ENCODE measurements around the gene DOK7.

Gene DOK7

DNA sequence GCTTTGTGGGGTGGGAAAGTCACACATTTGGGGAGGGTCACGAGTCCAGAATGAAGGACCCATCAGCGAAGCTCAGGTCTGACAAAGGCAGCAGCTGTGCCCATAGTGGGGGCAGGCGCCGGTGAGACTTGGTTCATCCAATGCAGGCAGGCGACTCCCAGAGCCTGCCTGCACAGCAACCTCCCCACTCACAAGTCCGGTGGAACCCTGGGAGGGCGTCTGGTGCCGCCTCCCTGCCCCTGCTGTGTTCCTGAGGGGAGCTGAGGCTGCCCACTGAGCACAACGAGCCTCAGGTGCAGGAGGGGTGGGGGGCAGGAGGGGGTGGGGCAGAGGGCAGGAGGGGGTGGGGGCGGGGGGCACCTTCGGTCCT lies 55.4 kb downstream of the DOK7 start:
- DNase-seq (ENCODE audit: low spot score) (no peak), FAIRE-seq (no peak)

DNA sequence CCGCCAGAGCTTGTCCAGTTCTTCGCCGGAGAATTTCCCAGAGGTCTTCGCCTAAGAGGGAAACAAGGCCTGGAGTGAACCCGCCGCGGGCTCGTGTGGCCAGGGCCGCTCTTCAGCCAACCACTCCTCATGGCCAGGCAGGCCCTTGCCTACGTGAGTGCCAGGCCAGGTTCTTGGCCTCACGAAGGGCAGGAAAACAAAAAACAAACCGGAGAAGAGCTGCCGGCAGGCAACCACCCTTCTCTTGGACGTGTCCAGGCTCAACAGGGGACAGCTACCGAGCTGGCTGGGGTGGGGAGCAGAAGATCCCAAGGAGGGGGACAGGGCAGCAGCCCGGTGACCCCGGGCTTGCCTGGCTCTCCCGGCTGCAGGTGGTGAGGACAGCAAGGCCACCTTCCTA lies 55.8 kb downstream of the DOK7 start:
- no peak for FAIRE-seq
- DNase-seq (ENCODE audit: low spot score): no peak

DNA sequence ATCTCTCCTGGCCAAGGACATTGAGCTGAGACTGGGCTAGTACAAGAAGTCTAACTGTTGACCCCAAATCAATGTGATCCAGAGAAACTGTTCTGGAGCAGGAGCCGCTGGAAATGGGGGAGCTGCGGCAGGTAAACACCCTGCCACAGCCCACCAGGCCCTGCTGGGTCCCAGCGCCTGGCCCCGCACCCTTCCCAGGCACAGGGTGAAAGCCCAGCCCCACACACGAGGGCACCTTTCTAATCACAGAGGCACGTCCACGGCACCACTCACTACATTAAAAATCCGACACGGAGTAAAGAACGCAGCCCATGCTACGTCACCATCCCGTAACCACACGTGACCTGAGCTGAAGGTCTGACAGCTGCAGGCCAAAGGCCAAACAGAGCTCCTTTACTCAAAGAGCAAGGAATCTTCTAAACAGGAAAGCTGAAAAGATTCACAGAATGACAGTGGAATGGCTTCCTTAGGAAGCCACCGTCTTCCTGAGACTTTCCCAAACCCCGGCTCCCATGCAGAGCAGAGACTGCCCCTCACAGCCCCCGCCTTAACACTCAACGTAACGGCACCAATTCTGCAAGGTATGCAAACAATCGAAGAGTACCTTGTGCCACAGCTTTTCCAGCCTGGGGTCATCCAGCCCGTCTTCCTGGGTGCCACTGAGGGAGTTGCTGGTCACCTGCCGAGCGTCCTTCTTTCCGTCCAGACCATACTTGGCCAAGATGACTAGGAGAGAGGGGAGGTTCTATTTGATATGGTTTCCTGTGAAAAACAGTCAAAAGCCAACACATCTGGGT lies 56.6 kb downstream of the DOK7 start:
- FAIRE-seq (no peak), DNase-seq (ENCODE audit: low spot score) (no peak)

DNA sequence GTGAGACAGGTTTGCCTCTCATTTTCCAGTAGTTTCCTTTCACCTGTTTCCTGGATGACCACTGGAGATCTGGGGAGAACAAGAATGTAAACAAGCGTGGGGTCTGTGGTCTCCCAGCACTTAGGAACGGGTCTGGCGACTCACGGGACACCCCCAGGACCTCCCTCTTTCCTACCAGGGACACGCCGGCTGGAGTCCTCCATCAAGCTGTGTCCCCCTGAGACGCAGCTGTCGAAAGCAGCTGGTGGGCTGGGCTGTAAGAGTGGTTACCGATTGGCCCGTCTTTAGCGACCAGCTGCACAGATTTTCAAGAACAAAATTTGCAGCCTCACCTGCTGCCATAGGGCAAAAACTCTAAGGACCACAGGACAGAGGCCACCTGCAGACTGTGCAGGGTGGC lies 57.2 kb downstream of the DOK7 start:
- FAIRE-seq (no peak), DNase-seq (ENCODE audit: low spot score) (no peak)

DNA sequence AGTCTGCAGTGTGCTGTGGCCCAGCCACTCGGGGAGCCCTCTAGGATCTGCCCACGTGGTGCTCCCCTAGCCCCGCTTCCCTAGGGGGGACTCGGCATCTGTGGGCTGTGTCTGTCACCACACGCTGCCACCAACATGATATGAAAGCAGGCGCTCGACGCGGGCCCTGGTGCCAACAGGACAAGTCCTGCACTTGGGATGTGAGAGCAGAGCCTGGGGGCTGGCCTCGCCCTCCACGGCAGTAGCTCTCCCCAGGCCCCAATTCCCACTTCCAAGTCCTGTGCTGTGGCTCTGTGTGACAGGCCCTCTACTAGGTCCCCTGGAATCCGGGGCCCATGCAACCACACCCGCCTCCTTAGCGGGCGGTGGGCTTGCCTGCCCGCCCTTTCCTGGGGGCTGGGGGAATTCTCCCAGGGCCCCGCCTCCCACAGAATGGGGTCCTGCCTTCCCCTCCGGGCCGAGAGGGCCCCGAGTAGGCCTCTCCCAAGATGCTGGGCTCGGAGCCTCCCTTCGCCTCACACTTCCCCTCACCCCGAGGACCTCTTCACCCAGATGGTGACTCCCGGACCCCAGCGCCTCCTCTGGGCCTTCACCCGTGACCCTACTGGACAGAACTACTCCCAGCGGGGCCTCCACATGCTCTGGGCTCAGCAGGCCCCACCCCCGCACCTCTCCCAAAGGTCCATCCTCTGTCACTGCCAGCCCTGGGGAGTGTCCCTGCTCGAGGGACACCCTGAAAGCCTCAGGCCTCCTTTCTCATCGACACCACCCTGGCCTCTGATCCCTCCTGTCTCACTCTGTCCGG lies 57.9 kb downstream of the DOK7 start:
- FAIRE-seq: no peak
- no peak for DNase-seq (ENCODE audit: low spot score)

DNA sequence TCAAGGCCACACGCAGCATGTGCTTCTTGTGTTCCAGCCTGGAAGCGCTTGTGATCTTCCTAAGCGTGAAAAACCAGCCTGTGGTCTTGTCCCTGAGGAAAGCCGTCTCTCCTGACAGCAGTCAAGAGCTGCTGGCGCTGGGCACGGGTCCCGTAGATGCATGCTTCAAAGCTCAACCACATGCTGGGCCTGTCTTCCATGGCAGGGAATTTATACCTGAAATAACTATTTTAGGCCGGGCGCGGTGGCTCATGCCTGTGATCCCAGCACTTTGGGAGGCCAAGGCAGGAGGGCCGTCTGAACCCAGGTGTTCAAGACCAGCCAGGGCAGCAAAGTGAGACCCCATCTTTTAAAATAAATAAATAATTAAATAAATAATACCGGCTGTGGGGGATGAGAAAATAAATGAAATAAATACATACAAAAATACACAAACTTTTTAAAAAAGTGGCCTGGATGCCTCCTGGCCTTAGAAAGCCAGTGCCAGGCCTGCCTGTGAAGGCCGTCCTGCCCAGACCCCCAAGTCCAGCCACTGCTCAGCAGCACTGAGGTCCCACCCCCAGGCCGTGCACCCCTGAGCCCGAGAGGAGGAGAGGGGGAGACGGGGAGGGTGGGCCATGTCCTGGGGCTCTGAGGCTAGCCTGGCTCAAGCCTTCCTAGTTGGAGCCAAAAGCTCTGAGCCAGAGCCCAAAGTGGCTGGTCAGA lies 58.7 kb downstream of the DOK7 start:
- DNase-seq (ENCODE audit: low spot score): no peak
- no peak for FAIRE-seq

DNA sequence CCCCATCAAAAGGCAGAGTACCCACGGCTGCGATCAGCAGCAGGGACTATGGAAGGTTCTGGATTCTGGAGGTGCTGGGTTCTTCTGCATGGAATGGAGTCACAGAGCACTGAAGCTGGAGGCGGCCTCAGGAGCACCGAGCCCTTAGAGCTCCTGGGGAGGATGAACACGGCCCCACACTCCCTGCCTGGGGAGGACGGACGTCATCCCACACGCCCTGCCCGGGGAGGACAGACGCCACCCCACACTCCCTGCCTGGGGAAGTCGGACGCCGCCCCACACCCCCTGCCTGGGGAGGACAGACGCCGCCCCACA lies 59.2 kb downstream of the DOK7 start:
- FAIRE-seq: no peak
- DNase-seq (ENCODE audit: low spot score): no peak

DNA sequence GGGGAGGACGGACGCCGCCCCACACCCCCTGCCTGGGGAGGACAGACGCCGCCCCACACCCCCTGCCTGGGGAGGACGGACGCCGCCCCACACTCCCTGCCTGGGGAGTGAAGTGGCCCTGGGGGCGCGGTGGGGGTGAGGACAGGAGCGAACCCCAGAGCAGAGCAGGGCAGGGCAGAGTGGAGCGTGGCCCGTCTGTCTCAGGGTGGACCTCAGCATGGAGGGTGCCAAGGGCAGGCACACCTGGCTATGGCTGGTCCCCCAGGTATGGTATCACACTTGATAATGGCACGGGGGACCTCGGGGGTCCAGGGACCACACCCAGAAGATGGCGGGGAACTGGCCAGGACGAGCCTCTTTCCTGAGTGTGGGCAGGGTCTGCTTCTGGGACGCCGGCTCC lies 59.5 kb downstream of the DOK7 start:
- DNase-seq (ENCODE audit: low spot score) (no peak), FAIRE-seq (no peak)

DNA sequence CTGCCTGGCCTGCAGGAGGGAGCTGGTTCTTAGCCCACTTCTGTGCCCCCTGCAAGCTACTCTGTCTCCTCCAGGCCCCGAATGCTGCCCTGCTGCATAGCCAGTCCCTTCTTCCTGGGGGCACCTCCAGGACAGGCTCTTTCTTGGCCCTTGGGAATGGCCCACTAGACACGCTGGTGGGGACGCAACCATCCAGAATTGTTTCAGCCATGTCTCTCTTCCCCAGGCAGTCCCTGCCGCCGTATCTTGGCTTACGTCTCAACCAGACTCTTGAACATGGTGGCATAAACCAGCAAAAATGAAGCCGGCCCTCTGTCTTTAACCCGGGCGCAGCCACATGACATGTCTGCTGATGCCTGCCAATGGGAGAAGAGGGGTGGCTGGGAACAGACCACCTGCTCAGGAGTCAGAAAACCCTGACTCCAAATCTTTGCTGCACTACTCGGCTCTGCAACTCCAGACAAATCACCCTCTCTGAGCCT lies 60.1 kb downstream of the DOK7 start:
- FAIRE-seq (no peak), DNase-seq (ENCODE audit: low spot score) (no peak)

DNA sequence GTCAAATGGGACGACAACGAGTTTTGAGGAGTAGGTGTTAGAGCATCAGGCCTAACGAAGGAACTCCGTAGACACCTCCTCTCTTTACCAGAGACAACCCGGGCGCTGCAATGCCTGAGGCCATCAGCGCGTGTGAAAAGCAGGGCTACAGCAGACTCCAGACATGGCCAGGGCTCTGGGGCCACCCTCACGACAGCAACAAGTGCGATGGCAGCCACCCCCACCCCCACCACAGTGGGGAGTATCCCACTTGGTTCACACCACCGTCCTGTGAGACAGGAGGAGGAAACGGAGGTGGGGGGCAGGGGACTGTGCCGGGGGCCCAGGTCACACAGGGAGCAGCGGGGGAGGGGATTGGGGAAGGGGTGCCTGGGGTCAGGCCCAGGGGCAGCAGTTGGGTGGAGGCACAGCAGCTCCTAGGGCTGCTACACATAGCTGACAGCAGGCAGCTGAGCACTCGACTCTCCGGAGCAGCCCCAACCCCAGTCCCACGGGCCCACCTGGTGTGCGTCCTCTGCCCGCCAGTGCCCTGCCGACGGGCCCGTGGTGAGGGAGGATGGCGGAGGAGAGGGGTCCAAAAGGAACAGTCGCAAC lies 60.6 kb downstream of the DOK7 start:
- DNase-seq (ENCODE audit: low spot score) (no peak), FAIRE-seq (no peak)

DNA sequence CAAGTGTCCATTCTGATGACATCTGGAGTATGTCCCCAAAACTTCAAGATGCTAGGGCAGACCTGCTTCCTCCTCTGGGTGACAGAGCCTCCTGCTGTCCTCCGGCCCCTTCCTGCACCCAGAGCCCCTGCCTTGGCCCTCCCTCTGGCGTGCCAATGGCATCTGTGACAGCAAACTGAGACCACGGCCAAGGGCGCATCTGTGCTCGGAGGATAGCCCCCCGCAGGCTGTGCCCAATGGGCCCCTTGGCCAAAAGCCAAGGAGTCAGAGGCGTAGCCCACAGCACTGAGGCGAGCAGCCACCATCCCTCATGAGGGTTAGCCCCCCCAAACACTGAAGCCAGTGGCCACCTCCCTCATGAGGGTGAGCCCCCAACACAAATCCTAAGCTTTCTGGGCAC lies 61.2 kb downstream of the DOK7 start:
- no peak for FAIRE-seq
- DNase-seq (ENCODE audit: low spot score): no peak

DNA sequence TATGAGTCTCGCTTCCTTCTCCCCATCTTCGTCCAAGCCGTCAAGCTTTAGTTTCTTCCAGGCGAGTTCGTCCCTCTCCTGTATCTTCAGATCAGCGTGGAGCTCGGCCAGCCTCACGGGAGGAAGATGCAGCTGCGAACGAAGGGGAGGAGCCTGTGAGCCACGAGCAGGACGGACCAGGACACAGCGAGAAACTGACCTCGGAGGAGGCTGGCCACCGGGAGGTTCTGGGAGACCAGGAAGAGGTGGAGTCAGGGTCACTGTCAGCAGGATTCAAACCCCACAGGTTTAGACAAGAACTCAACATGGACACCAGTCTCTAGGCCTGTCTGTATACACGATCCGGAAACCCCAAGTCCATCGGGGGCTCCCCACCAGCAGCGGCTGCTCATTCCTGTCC lies 61.8 kb downstream of the DOK7 start:
- FAIRE-seq (no peak), DNase-seq (ENCODE audit: low spot score) (no peak)

DNA sequence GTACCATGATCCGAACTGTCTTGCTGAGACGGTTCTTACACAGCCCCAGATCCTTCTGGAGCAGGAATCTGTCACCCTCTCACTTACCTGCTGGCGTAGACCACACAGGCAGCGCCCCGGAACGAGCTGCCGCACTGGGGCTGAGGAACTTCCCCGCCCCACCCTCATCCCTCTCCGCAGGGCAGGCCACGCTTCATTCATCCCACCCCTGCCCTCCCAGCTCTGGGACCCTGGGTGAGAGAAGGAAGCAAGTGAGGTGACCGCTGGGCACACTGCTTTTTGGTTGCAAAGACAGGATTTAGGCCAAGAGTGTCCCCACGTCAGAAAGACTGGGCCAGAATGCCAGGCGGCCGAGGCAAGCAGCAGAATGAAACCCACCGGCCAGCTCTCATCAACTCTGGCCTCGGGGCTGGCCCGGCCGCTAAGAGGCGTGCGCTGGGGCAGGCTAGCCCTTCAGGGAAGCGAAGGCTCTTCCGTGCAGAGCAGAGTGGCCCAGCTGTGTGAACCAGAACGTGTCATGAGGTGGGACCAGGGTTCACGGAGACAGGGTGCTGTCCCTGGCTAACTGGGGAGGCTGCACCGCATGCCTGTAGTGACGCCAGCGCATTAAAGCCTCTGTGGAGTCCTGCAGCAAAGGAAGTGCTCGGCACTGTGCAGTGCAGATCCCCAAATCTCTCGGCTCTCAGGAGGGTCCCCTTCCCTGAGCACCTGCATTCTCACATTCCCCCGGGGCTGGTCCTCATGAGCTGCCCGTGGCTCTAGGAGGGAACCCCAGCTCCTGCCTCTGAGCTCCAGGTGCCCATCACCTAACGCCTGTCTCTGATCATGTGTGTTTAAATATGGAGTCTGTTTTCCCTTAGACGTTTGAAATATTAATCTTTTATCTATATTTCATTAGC lies 62.7 kb downstream of the DOK7 start:
- no peak for FAIRE-seq
- DNase-seq (ENCODE audit: low spot score): no peak

DNA sequence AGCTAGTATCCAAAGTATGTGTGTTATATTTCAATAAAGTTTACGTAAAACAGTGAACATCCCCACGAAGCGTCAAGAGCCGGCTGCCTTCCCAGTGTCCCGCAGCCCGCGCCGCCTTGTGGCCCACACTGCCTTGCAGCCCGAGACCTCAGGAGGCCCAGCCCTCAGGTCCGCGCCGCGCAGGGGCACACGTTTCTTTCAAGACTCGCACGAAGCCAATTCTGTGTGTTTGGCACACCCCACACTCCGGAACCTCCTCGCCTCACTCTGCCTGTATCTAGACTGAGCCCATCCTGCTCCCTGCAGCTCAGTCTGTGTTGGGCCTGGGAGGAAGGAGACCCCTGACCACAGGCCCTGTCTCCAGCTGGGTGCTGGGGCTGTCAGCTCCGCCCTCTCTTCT lies 63.4 kb downstream of the DOK7 start:
- DNase-seq (ENCODE audit: low spot score): no peak
- FAIRE-seq: no peak

DNA sequence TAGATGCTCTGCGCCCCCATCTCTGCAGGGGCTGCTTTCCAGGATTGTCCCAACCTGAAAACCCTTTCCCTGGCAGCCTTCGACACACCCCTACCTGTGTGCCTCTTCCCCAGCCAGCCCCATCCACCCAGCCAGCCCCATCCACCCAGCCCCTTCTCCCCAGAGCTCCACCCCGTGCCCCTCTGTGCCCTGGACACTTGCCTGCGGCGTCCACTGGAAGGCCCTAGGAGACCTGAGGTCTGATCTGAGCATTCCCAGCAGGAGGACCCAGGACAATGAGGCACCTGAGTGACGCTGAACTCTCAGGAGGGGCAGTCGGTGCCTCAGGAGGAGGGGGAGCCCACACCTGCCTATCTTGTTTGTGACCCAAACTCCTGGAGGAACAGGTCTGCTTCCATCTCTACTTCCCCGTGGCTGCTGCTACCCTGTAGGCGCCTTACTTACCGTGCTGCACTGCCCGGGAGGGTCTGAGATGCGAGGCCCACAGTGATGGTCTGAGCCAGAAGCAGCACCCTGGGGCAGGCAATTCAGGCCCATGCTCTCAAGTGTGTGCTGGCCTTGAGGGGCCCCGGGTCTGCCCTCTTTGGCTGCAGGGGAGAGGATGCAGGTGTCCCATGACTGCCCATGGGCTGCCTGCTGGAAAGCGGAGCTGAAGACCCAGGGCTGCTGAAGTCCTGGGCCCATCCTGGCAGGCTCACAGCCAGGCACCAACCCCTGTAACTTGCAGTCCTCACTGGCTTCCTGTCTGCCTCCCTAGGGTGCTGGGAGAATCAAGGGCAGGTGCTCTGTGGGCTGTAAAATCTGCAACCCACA lies 64.2 kb downstream of the DOK7 start:
- FAIRE-seq: no peak
- no peak for DNase-seq (ENCODE audit: low spot score)

DNA sequence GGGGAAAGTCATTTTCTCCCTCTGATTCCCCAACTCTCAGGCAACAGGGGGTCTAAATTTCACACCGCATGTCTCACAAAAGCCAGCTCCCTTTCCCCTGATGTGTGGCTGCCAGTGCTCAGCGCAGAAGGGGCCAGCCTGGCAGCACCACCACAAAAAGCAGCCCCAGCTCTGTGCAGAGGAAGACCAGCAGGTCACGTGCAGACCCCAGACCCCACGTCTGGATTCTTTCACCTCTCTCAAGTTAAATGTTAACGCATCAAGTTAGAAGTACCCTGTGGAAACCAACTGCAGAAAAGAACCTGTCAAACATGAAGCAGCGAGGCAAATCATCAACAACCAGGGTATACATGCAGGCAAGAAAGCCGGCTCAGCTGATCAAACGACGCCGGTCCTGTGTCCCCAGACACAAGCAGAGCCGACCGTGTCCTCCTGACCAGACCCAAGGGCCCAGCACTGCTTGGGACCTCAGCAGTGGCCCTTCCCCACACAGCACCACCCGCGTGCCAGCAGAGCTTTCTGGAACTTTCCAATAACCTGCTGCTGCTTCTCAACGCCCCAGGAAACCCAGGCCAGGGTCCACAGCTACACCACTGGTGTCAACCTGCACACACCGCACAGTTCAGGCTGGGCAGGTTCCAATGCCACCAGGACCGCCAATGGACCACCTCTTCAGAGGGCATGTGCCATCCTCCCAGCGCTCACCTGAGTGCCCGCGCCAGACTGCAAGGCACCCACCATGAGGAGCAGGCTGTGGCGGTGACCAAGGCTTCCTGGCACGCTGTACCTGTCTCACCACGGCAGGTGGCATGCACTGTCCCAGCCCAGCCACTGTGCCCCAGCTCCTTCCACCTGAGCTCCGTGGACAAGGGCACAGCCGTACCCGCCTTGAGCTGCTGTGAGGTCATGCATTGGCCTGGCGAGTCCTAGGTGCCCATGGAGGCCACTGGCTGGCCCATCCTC lies 65.1 kb downstream of the DOK7 start:
- no peak for FAIRE-seq
- no peak for DNase-seq (ENCODE audit: low spot score)

DNA sequence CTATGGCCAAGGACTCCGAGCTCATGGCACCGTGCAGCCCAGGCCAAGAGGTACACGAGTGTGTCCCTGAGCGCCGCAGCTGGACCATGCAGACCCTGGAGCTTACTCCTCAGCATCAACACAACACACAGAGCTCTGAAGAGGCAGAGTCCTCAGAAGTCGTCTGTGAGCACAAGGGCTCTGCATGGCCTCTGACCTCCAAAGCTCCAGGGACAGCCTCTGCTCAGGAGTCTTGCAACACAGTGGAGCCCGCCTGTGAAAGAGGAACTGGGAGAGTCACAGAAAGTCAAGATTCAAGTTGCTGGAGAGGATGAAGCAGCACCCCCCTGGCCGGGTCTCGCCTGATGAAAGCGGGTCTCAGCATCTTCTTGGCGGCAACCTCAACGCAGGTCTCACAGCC lies 66.3 kb downstream of the DOK7 start:
- DNase-seq (ENCODE audit: low spot score) (no peak), FAIRE-seq (no peak)

DNA sequence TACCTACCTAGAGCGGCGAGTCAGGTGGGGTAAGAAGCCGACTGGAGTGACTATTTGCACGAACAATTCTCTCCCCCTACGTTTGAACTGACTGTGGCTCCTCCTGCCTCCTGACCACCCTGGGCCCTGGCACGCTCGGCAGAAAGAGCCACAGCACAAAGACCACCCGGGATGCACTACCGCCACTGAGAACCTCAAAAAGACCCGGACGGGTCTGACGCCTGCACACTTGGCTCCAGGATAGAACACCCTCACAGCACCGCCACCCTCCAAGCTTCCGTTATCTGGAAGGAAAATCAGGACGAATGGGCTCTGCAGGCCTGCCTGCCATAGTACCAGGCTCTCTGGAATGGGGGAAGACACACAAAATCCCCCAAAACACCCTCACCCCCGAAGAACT lies 66.9 kb downstream of the DOK7 start:
- FAIRE-seq: no peak

DNA sequence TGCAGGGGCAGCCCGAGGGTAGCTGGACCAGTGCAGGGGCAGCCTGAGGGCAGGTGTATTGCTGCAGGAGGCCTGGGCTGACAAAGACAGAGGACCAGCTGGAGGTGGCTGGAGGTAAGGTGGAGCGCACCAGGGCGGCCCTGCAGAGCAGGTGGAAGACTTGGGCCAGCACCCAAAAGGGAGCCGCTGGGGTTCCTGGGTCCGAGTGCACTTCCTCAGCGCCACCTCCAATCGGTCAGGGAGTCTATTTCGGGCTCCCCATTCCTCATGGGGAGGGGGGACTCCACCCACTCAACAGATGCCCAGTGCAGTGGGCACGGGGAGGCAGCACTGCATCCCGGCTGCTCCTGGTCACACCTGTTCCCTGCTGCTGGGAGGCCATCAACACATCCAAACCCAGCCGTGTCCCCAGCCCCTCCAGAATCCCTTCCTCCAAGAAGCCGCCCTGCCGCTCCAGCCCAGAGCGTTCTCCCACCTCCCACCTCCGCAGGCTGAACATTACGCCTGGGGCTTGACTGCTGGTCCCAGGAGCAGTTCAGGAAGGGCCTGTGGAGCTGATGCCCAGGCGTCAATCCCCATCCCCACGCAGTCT lies 67.7 kb downstream of the DOK7 start:
- FAIRE-seq: no peak
- DNase-seq (ENCODE audit: low spot score): no peak

More for the DNA sequence above, 66.9 kb downstream of the DOK7 start:
- DNase-seq (ENCODE audit: low spot score): no peak

Data from urothelium cell line (cell line).